ENCODE results near the gene EGLN3. TPM values are rescaled to one million over a fixed set of nuclear protein-coding genes. Genes with fewer than 3 reads are reported as not detected.
"Not testable (repeated sequence)": the region's sequence is repeated elsewhere in the genome, so short reads cannot be mapped to it uniquely, and the experiment has no call there.

Gene EGLN3
- total RNA-seq, 1 experiment from 2014 or later = 0.22 TPM

- H3K4me3 ChIP-seq (ENCODE audit: low read length) = no peak overlapping the region
- no peak overlapping the region for H2AFZ ChIP-seq (ENCODE audit: low read length)
- H4K20me1 ChIP-seq (ENCODE audit: insufficient read depth, low read depth, low read length) = no peaks in the 10 kb centered on the region
- H3K9me2 ChIP-seq (replicated peaks; ENCODE audit: insufficient read depth, low read length) = no peaks in the 10 kb centered on the region
- no peak overlapping the region for H3K9ac ChIP-seq (ENCODE audit: low read length)
- no peak overlapping the region for H3K27ac ChIP-seq (ENCODE audit: low read length)
- no peaks in the 10 kb centered on the region for H3K36me3 ChIP-seq (ENCODE audit: insufficient read depth, low read length)
- H3K9me3 ChIP-seq (ENCODE audit: low read length) = no peaks in the 10 kb centered on the region
- H3K27me3 ChIP-seq (ENCODE audit: low read length) = no peaks in the 10 kb centered on the region
- DNase-seq = no peak
- no peaks in the 10 kb centered on the region for H3K4me1 ChIP-seq (ENCODE audit: low read length)
- no peak overlapping the region for H3K4me2 ChIP-seq (ENCODE audit: low read depth, low read length, poor library complexity, severe bottlenecking)
- no peaks in the 10 kb centered on the region for H3K79me2 ChIP-seq (ENCODE audit: low read length)
Measured at GRCh38 chr14:33929799-33930408, 21.0 kb downstream of the EGLN3 start.

- no peaks in the 10 kb centered on the region for H3K9me3 ChIP-seq (ENCODE audit: low read length)
- no peaks in the 10 kb centered on the region for H3K36me3 ChIP-seq (ENCODE audit: insufficient read depth, low read length)
- H3K4me1 ChIP-seq (ENCODE audit: low read length) = no peaks in the 10 kb centered on the region
- no peak for DNase-seq
- H3K4me2 ChIP-seq (ENCODE audit: low read depth, low read length, poor library complexity, severe bottlenecking) = no peak overlapping the region
- no peak overlapping the region for H2AFZ ChIP-seq (ENCODE audit: low read length)
- no peaks in the 10 kb centered on the region for H3K9me2 ChIP-seq (replicated peaks; ENCODE audit: insufficient read depth, low read length)
- H3K27me3 ChIP-seq (ENCODE audit: low read length) = no peaks in the 10 kb centered on the region
- H3K9ac ChIP-seq (ENCODE audit: low read length) = no peak overlapping the region
- no peaks in the 10 kb centered on the region for H3K79me2 ChIP-seq (ENCODE audit: low read length)
- no peak overlapping the region for H3K4me3 ChIP-seq (ENCODE audit: low read length)
- no peak overlapping the region for H3K27ac ChIP-seq (ENCODE audit: low read length)
- H4K20me1 ChIP-seq (ENCODE audit: insufficient read depth, low read depth, low read length) = no peaks in the 10 kb centered on the region
Measured at GRCh38 chr14:33928895-33929294, 22.0 kb downstream of the EGLN3 start.

GRCh38 chr14:33927944-33928343, 22.9 kb downstream of the EGLN3 start:
- Histone ChIP-seq H3K27me3 (ENCODE audit: low read length) (no peaks in the 10 kb centered on the region), H3K9me2 (replicated peaks; ENCODE audit: insufficient read depth, low read length) (no peaks in the 10 kb centered on the region), H3K4me2 (ENCODE audit: low read depth, low read length, poor library complexity, severe bottlenecking) (no peak overlapping the region), H3K79me2 (ENCODE audit: low read length) (no peaks in the 10 kb centered on the region), H4K20me1 (ENCODE audit: insufficient read depth, low read depth, low read length) (no peaks in the 10 kb centered on the region), H3K27ac (ENCODE audit: low read length) (no peak overlapping the region), H3K9ac (ENCODE audit: low read length) (no peak overlapping the region), H3K4me3 (ENCODE audit: low read length) (no peak overlapping the region), H3K4me1 (ENCODE audit: low read length) (no peaks in the 10 kb centered on the region), H3K9me3 (ENCODE audit: low read length) (no peaks in the 10 kb centered on the region), H2AFZ (ENCODE audit: low read length) (no peak overlapping the region), H3K36me3 (ENCODE audit: insufficient read depth, low read length) (no peaks in the 10 kb centered on the region)
- DNase-seq = no peak

GRCh38 chr14:33926967-33927366, 23.9 kb downstream of the EGLN3 start:
- not testable (repeated sequence) for H3K9me2 ChIP-seq (replicated peaks; ENCODE audit: insufficient read depth, low read length); H3K4me2 ChIP-seq (ENCODE audit: low read depth, low read length, poor library complexity, severe bottlenecking); H2AFZ ChIP-seq (ENCODE audit: low read length); H3K9ac ChIP-seq (ENCODE audit: low read length); H3K36me3 ChIP-seq (ENCODE audit: insufficient read depth, low read length); H3K79me2 ChIP-seq (ENCODE audit: low read length); H3K9me3 ChIP-seq (ENCODE audit: low read length); H3K27ac ChIP-seq (ENCODE audit: low read length); DNase-seq; H4K20me1 ChIP-seq (ENCODE audit: insufficient read depth, low read depth, low read length); H3K27me3 ChIP-seq (ENCODE audit: low read length); H3K4me3 ChIP-seq (ENCODE audit: low read length); H3K4me1 ChIP-seq (ENCODE audit: low read length)

GRCh38 chr14:33925946-33926345, 24.9 kb downstream of the EGLN3 start:
- Histone ChIP-seq H3K4me1 (ENCODE audit: low read length) (no peaks in the 10 kb centered on the region), H3K4me3 (ENCODE audit: low read length) (no peak overlapping the region), H3K36me3 (ENCODE audit: insufficient read depth, low read length) (no peaks in the 10 kb centered on the region), H2AFZ (ENCODE audit: low read length) (no peak overlapping the region), H3K9me3 (ENCODE audit: low read length) (no peaks in the 10 kb centered on the region), H4K20me1 (ENCODE audit: insufficient read depth, low read depth, low read length) (no peaks in the 10 kb centered on the region), H3K27me3 (ENCODE audit: low read length) (no peaks in the 10 kb centered on the region), H3K9me2 (replicated peaks; ENCODE audit: insufficient read depth, low read length) (no peaks in the 10 kb centered on the region), H3K27ac (ENCODE audit: low read length) (no peak overlapping the region), H3K79me2 (ENCODE audit: low read length) (no peaks in the 10 kb centered on the region), H3K9ac (ENCODE audit: low read length) (no peak overlapping the region), H3K4me2 (ENCODE audit: low read depth, low read length, poor library complexity, severe bottlenecking) (no peak overlapping the region)
- no peak for DNase-seq

- H3K4me2 ChIP-seq (ENCODE audit: low read depth, low read length, poor library complexity, severe bottlenecking) = no peak overlapping the region
- H3K27me3 ChIP-seq (ENCODE audit: low read length) = no peaks in the 10 kb centered on the region
- H3K79me2 ChIP-seq (ENCODE audit: low read length) = no peaks in the 10 kb centered on the region
- no peaks in the 10 kb centered on the region for H3K4me1 ChIP-seq (ENCODE audit: low read length)
- H3K27ac ChIP-seq (ENCODE audit: low read length) = no peak overlapping the region
- H4K20me1 ChIP-seq (ENCODE audit: insufficient read depth, low read depth, low read length) = no peaks in the 10 kb centered on the region
- no peak overlapping the region for H3K9ac ChIP-seq (ENCODE audit: low read length)
- H3K36me3 ChIP-seq (ENCODE audit: insufficient read depth, low read length) = no peaks in the 10 kb centered on the region
- DNase-seq = no peak
- no peak overlapping the region for H2AFZ ChIP-seq (ENCODE audit: low read length)
- H3K9me3 ChIP-seq (ENCODE audit: low read length) = no peaks in the 10 kb centered on the region
- H3K4me3 ChIP-seq (ENCODE audit: low read length) = no peak overlapping the region
- no peaks in the 10 kb centered on the region for H3K9me2 ChIP-seq (replicated peaks; ENCODE audit: insufficient read depth, low read length)
Measured at GRCh38 chr14:33925235-33925634, 25.6 kb downstream of the EGLN3 start.

GRCh38 chr14:33924566-33925100, 26.2 kb downstream of the EGLN3 start:
- no peaks in the 10 kb centered on the region for H3K4me1 ChIP-seq (ENCODE audit: low read length)
- no peaks in the 10 kb centered on the region for H3K27me3 ChIP-seq (ENCODE audit: low read length)
- no peaks in the 10 kb centered on the region for H3K79me2 ChIP-seq (ENCODE audit: low read length)
- H3K4me3 ChIP-seq (ENCODE audit: low read length) = no peak overlapping the region
- H3K36me3 ChIP-seq (ENCODE audit: insufficient read depth, low read length) = no peaks in the 10 kb centered on the region
- H3K9me3 ChIP-seq (ENCODE audit: low read length) = no peaks in the 10 kb centered on the region
- no peak overlapping the region for H3K27ac ChIP-seq (ENCODE audit: low read length)
- H4K20me1 ChIP-seq (ENCODE audit: insufficient read depth, low read depth, low read length) = no peaks in the 10 kb centered on the region
- no peak overlapping the region for H3K4me2 ChIP-seq (ENCODE audit: low read depth, low read length, poor library complexity, severe bottlenecking)
- H3K9me2 ChIP-seq (replicated peaks; ENCODE audit: insufficient read depth, low read length) = no peaks in the 10 kb centered on the region
- no peak overlapping the region for H2AFZ ChIP-seq (ENCODE audit: low read length)
- DNase-seq = no peak
- H3K9ac ChIP-seq (ENCODE audit: low read length) = no peak overlapping the region

GRCh38 chr14:33922125-33922524, 28.7 kb downstream of the EGLN3 start:
- no peak overlapping the region for H2AFZ ChIP-seq (ENCODE audit: low read length)
- no peak overlapping the region for H3K4me3 ChIP-seq (ENCODE audit: low read length)
- H3K27ac ChIP-seq (ENCODE audit: low read length) = no peak overlapping the region
- H3K4me1 ChIP-seq (ENCODE audit: low read length) = no peaks in the 10 kb centered on the region
- no peaks in the 10 kb centered on the region for H3K36me3 ChIP-seq (ENCODE audit: insufficient read depth, low read length)
- H3K27me3 ChIP-seq (ENCODE audit: low read length) = no peaks in the 10 kb centered on the region
- H3K9ac ChIP-seq (ENCODE audit: low read length) = no peak overlapping the region
- H3K9me2 ChIP-seq (replicated peaks; ENCODE audit: insufficient read depth, low read length) = no peaks in the 10 kb centered on the region
- DNase-seq = no peak
- H3K4me2 ChIP-seq (ENCODE audit: low read depth, low read length, poor library complexity, severe bottlenecking) = no peak overlapping the region
- H4K20me1 ChIP-seq (ENCODE audit: insufficient read depth, low read depth, low read length) = no peaks in the 10 kb centered on the region
- no peaks in the 10 kb centered on the region for H3K9me3 ChIP-seq (ENCODE audit: low read length)
- H3K79me2 ChIP-seq (ENCODE audit: low read length) = no peaks in the 10 kb centered on the region
